Epithelial cell of esophagus (primary cell): ENCODE data around the gene HTR5A.
A peak's percentile ranks its signal among the peaks of the same experiment; 100 is the strongest.

Source experiments
- DNase-seq: peaks from one replicate; pipeline ENCODE4 v3.0.0; 2010; ENCODE audit warnings: low read depth
- H3K4me3 ChIP-seq: 2 replicates; pipeline ENCODE4 v1.5.1; 2011; ENCODE audit warnings: mild to moderate bottlenecking, low read length, control low read depth
- CTCF ChIP-seq: IDR thresholded peaks from 2 replicates; pipeline ENCODE4 v1.5.1; 2011; ENCODE audit warnings: low read depth, mild to moderate bottlenecking, low read length, control low read depth, inconsistent platforms; ENCODE audit not compliant: insufficient read depth; ENCODE audit errors: missing control alignments

Gene HTR5A

DNA sequence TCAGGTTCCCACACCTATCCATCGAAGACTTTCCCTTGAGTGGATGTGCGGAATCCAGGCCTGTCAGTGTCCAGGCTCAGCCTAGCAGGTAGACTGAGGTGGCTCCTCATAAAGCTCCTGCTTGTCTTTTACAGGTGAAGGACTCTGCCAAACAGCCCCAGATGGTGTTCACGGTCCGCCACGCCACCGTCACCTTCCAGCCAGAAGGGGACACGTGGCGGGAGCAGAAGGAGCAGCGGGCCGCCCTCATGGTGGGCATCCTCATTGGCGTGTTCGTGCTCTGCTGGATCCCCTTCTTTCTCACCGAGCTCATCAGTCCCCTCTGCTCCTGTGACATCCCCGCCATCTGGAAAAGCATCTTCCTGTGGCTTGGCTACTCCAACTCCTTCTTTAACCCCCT is 13.9 kb downstream of the HTR5A start:
- H3K4me3 ChIP-seq, result no peak overlapping the region
- no peak for DNase-seq
- no peak for TF ChIP-seq CTCF

DNA sequence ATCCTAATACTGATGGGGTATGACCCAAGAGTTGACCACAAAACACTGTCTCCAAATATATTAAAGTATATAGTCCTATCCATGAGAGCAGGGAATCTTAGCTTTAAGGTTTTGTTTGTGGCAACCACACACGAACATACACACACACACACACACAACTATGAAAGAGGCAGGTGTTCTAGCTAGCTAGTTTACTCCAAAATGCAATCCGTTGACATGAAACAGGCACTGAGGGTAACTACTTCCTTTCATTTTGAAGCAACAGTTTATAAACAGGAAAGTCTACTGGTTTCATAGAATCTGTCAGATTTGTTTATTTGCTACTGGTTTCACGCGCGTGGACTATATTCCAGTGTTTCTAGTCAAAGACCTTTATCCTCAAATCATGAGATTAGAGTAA is 14.8 kb downstream of the HTR5A start:
- no peak for DNase-seq
- no peak for TF ChIP-seq CTCF

DNA sequence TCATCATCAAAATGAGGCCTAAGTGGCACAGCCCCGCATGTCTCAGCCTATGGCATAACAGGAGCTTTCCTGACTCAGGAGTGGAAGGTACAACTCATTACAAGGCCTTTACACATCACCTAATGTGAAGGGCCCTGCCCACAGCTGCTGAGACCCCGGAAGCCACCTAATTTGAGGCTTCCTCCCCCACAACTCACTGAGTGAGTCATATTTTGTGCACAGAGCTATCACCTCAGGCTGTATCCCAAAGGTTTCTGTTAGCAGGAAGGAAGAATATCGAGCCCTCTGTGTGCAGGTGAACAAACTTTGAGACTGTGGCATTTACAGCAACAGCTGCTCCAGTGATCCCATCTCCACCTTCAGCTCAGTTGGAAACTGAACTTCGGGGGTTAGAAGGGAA is 20.6 kb downstream of the HTR5A start:
- peak; percentile 6 for DNase-seq
- H3K4me3 ChIP-seq, result no peak overlapping the region
- no peak for TF ChIP-seq CTCF

More for the DNA sequence above, 14.8 kb downstream of the HTR5A start:
- H3K4me3 ChIP-seq, result no peak overlapping the region

DNA sequence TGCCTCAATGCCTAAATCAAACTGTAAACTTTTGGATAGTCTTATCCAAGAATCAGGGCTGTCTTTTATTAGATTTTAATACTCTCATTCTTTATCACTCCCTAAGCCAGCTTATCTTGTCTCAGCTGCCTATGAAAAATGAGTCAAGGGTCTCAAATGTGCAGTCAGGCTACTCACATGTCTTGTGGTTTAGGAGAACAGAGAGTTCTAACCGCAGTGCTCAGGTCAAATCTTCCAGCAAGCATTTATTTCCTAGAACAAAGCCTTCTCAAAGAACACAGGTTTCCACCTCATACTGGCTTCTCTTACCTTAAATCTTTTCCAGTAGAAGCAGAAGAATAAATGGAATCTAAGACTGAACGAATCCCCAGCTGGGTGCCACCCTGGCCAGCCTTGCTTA is 23.5 kb downstream of the HTR5A start:
- TF ChIP-seq CTCF, result no peak
- H3K4me3 ChIP-seq, result no peak overlapping the region
- DNase-seq, result no peak

- H3K4me3 ChIP-seq, result no peak overlapping the region
- no peak for TF ChIP-seq CTCF
- no peak for DNase-seq
Observed at GRCh38 chr7:155094636-155095135, 24.6 kb downstream of the HTR5A start.

- H3K4me3 ChIP-seq, result no peak overlapping the region
- no peak for DNase-seq
- TF ChIP-seq CTCF, result no peak
Observed at GRCh38 chr7:155097338-155097737, 27.2 kb downstream of the HTR5A start.

- no peak for DNase-seq
- no peak for TF ChIP-seq CTCF
- no peak overlapping the region for H3K4me3 ChIP-seq
Observed at GRCh38 chr7:155103839-155104238, 33.7 kb downstream of the HTR5A start.
